Measurements from ENCODE around the gene SNF8.
A peak's percentile ranks its signal among the peaks of the same experiment; 100 is the strongest.
"Not testable (repeated sequence)": the region's sequence is repeated elsewhere in the genome, so short reads cannot be mapped to it uniquely, and the experiment has no call there.

The SNF8 gene

DNA sequence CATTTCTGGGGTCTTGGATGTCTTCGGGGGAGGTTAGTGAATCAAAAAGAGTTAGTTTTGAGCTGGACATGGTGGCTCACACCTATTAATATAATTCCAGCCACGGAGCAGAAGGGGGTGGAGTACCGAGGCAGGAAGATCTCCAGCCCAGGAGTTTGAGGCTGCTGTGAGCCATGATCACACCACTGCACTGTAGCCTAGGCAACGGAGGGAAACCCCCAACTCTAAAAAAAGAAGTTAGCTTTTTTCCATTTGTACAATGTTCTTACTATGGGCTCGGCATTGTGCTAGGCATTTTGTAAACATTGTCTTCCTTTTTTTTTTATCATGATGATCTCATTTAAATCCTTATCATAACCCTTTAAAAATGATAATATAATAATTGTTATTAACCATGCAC lies 8.3 kb upstream of the SNF8 start:
- TF ChIP-seq, protein P1, sequence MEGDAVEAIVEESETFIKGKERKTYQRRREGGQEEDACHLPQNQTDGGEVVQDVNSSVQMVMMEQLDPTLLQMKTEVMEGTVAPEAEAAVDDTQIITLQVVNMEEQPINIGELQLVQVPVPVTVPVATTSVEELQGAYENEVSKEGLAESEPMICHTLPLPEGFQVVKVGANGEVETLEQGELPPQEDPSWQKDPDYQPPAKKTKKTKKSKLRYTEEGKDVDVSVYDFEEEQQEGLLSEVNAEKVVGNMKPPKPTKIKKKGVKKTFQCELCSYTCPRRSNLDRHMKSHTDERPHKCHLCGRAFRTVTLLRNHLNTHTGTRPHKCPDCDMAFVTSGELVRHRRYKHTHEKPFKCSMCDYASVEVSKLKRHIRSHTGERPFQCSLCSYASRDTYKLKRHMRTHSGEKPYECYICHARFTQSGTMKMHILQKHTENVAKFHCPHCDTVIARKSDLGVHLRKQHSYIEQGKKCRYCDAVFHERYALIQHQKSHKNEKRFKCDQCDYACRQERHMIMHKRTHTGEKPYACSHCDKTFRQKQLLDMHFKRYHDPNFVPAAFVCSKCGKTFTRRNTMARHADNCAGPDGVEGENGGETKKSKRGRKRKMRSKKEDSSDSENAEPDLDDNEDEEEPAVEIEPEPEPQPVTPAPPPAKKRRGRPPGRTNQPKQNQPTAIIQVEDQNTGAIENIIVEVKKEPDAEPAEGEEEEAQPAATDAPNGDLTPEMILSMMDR (IDR thresholded peaks at IDR 0.05; ENCODE audit: insufficient read depth, low read length, poor library complexity, severe bottlenecking) = no peak
- no peak for TF ChIP-seq EZH2phosphoT487 (conservative IDR thresholded peaks at IDR 0.05; ENCODE audit: low read length)
- Histone ChIP-seq H3K9ac (ENCODE audit: low read length) (no peak overlapping the region), H2AFZ (ENCODE audit: low read depth, low read length, severe bottlenecking) (no peak overlapping the region)

DNA sequence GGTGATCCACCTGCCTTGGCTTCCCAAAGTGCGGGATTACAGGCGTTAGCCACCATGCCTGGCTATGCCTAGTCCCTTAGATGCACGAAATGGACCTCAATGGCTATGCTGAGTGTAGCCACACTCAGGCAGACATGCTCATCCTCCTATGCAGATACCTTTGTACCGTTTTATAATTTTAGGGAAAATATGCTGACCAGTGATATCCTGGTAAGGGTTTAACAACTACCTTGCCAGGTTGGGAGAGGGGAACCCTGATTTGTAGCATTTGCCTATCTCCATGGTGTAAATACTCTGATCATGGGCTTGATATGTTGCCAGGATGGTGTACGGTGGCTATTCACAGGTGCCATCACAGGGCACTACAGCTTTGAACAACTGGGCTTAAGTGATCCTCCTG lies 6.9 kb upstream of the SNF8 start:
- Histone ChIP-seq H3K4me3 (ENCODE audit: insufficient read depth, low read length, poor library complexity, severe bottlenecking) (no peak overlapping the region), H3K9me2 (replicated peaks; ENCODE audit: insufficient read depth, low read length) (no peaks in the 10 kb centered on the region), H3K27ac (ENCODE audit: low read depth, low read length) (no peak overlapping the region), H2AFZ (ENCODE audit: low read depth, low read length, severe bottlenecking) (no peak overlapping the region), H3K27me3 (ENCODE audit: low read length) (no peaks in the 10 kb centered on the region), H3K9me3 (ENCODE audit: insufficient read depth, low read length) (no peaks in the 10 kb centered on the region), H3K36me3 (ENCODE audit: low read length) (no peaks in the 10 kb centered on the region), H3K4me2 (ENCODE audit: low read depth, low read length, poor library complexity, severe bottlenecking) (no peak overlapping the region), H3F3A (ENCODE audit: insufficient read depth) (no peaks in the 10 kb centered on the region), H3K9ac (ENCODE audit: low read length) (no peak overlapping the region), H4K20me1 (ENCODE audit: low read depth, low read length) (no peaks in the 10 kb centered on the region), H3K79me2 (ENCODE audit: insufficient read depth, low read length) (no peaks in the 10 kb centered on the region)
- TF ChIP-seq EZH2phosphoT487 (conservative IDR thresholded peaks at IDR 0.05; ENCODE audit: low read length) = no peak
- TF ChIP-seq, protein P1 (IDR thresholded peaks at IDR 0.05; ENCODE audit: insufficient read depth, low read length, poor library complexity, severe bottlenecking) = no peak

More for the DNA sequence above, 8.3 kb upstream of the SNF8 start:
- no peaks in the 10 kb centered on the region for H3K79me2 ChIP-seq (ENCODE audit: insufficient read depth, low read length)
- H3K36me3 ChIP-seq (ENCODE audit: low read length) = no peaks in the 10 kb centered on the region
- no peaks in the 10 kb centered on the region for H3K27me3 ChIP-seq (ENCODE audit: low read length)
- no peaks in the 10 kb centered on the region for H3F3A ChIP-seq (ENCODE audit: insufficient read depth)
- H3K4me3 ChIP-seq (ENCODE audit: insufficient read depth, low read length, poor library complexity, severe bottlenecking) = no peak overlapping the region
- H3K9me3 ChIP-seq (ENCODE audit: insufficient read depth, low read length) = no peaks in the 10 kb centered on the region
- no peak overlapping the region for H3K4me2 ChIP-seq (ENCODE audit: low read depth, low read length, poor library complexity, severe bottlenecking)
- H3K27ac ChIP-seq (ENCODE audit: low read depth, low read length) = no peak overlapping the region
- H4K20me1 ChIP-seq (ENCODE audit: low read depth, low read length) = no peaks in the 10 kb centered on the region
- H3K9me2 ChIP-seq (replicated peaks; ENCODE audit: insufficient read depth, low read length) = no peaks in the 10 kb centered on the region

DNA sequence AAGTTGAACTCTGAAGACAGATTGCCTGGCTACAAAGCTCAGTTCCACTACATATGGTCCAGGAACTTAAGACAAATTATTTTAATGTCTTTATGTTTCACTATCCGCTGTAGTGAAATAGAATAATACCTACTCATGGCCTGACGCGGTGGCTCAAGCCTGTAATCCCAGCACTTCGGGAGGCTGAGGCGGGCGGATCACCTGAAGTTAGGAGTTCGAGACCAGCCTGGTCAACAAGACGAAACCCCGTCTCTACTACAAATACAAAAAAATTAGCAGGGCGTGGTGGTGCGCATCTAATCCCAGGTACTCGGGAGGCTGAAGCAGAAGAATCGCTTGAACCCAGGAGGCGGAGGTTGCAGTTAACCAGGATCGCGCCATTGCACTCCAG lies 614 bp upstream of the SNF8 start:
- not testable (repeated sequence) for H3K9me2 ChIP-seq (replicated peaks; ENCODE audit: insufficient read depth, low read length); H3F3A ChIP-seq (ENCODE audit: insufficient read depth); H3K36me3 ChIP-seq (ENCODE audit: low read length); H3K27ac ChIP-seq (ENCODE audit: low read depth, low read length); H3K9me3 ChIP-seq (ENCODE audit: insufficient read depth, low read length); H3K27me3 ChIP-seq (ENCODE audit: low read length); H4K20me1 ChIP-seq (ENCODE audit: low read depth, low read length)
- H3K79me2 ChIP-seq (ENCODE audit: insufficient read depth, low read length) = peaks cover 14% of the 10 kb centered on the region
- peak overlapping the region; percentile 89 for H3K9ac ChIP-seq (ENCODE audit: low read length)
- H3K4me3 ChIP-seq (ENCODE audit: insufficient read depth, low read length, poor library complexity, severe bottlenecking) = peak overlapping the region; percentile 100
- peak overlapping the region; percentile 84 for H2AFZ ChIP-seq (ENCODE audit: low read depth, low read length, severe bottlenecking)
- peak overlapping the region; percentile 71 for H3K4me2 ChIP-seq (ENCODE audit: low read depth, low read length, poor library complexity, severe bottlenecking)

DNA sequence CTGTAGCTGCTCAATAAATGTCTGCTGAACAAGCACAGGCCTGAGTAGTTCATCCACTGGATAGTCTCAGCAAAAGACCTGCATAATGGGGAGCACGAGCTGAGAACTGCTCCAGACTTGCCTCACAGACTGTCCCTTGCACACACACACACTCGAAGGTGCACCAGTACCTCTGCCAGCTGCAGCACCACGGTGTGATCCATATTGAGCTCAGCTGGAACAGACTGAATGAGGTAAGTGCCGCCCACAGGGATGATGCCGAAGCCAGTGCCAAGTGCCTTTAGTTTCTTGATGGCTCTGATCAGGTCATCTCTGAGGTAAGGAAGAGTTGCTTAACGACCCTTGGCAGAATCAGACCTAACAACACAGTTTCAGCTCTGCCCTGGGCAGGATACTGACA lies 11.6 kb downstream of the SNF8 start:
- no peaks in the 10 kb centered on the region for H3K79me2 ChIP-seq (ENCODE audit: insufficient read depth, low read length)
- H3K27me3 ChIP-seq (ENCODE audit: low read length) = no peaks in the 10 kb centered on the region
- no peaks in the 10 kb centered on the region for H4K20me1 ChIP-seq (ENCODE audit: low read depth, low read length)
- H3K4me2 ChIP-seq (ENCODE audit: low read depth, low read length, poor library complexity, severe bottlenecking) = no peak overlapping the region
- 0 out of 2 replicates have a peak, but pooled peaks cover 13% of the 10 kb centered on the region for H3F3A ChIP-seq (ENCODE audit: insufficient read depth)
- H3K36me3 ChIP-seq (ENCODE audit: low read length) = peaks cover 7% of the 10 kb centered on the region; the same call in 1 of the 2 replicates
- no peak overlapping the region for H2AFZ ChIP-seq (ENCODE audit: low read depth, low read length, severe bottlenecking)
- H3K9me3 ChIP-seq (ENCODE audit: insufficient read depth, low read length) = no peaks in the 10 kb centered on the region
- no peak for TF ChIP-seq EZH2phosphoT487 (conservative IDR thresholded peaks at IDR 0.05; ENCODE audit: low read length)
- TF ChIP-seq, protein P1 (IDR thresholded peaks at IDR 0.05; ENCODE audit: insufficient read depth, low read length, poor library complexity, severe bottlenecking) = no peak
- H3K9me2 ChIP-seq (replicated peaks; ENCODE audit: insufficient read depth, low read length) = no peaks in the 10 kb centered on the region
- H3K4me3 ChIP-seq (ENCODE audit: insufficient read depth, low read length, poor library complexity, severe bottlenecking) = no peak overlapping the region
- no peak overlapping the region for H3K9ac ChIP-seq (ENCODE audit: low read length)
- H3K27ac ChIP-seq (ENCODE audit: low read depth, low read length) = no peak overlapping the region
